HepG2 (cell line): ENCODE results near the gene CFAP97. TPM values are rescaled to one million over a fixed set of nuclear protein-coding genes. Genes with fewer than 3 reads are reported as not detected.

ENCODE experiments used
- HDAC6 ChIP-seq: fragments of 200-600 bp; sonication (generic); IDR thresholded peaks from 2 replicates; pipeline ENCODE4 v1.7.0; 2017; ENCODE audit warnings: mild to moderate bottlenecking, antibody characterized with exemption, low read length, low read depth
- IRF2 ChIP-seq: IDR thresholded peaks from 2 replicates; pipeline ENCODE4 v1.6.1; 2018; ENCODE audit warnings: missing genetic modification reagents, missing compliant biosample characterization
- ZNF350 ChIP-seq: sonication (generic); formaldehyde crosslinking; IDR thresholded peaks from 2 replicates; pipeline ENCODE4 v1.4.0; 2020; ENCODE audit warnings: mild to moderate bottlenecking, low read depth, missing genetic modification reagents, borderline replicate concordance
- polyA plus RNA-seq, 8 experiments: library from polyadenylated mRNA; depleted of rRNA in 3 of 8; stranded (reverse) in 7 of 8; unstranded in 1 of 8; fragments of >200 nt; fragmentation: Illumina TruSeq in 4 of 8; extraction: Trizol in 4 of 8; gene quantifications; 2 replicates each; pipeline versions ENCODE4 v1.2.1 to v1.2.3, GENCODE V29; 2011 to 2016; ENCODE audit warnings: low read depth in 4 of 8, missing spikeins in 1 of 8, mixed read lengths in 1 of 8; ENCODE audit not compliant: insufficient read depth in 1 of 8
- total RNA-seq, 5 experiments: library from RNA; depleted of rRNA; stranded (reverse); fragments of >200 nt; fragmentation: Illumina TruSeq; extraction: Trizol; gene quantifications; 2 replicates each; pipeline ENCODE4 v1.2.3, GENCODE V29; 2016; ENCODE audit warnings: low read depth in 1 of 5
- TF ChIP-seq, protein P1 (sequence below): sonication (generic); formaldehyde crosslinking; IDR thresholded peaks from 2 replicates; pipeline ENCODE4 v1.5.1; 2020; ENCODE audit warnings: mild to moderate bottlenecking, missing genetic modification reagents, moderate library complexity
- TF ChIP-seq, protein P2 (sequence below): sonication (generic); formaldehyde crosslinking; IDR thresholded peaks from 2 replicates; pipeline ENCODE4 v1.5.1; 2020; ENCODE audit warnings: mild to moderate bottlenecking, missing genetic modification reagents
- TF ChIP-seq, protein P3 (sequence below): sonication (generic); formaldehyde crosslinking; IDR thresholded peaks from 2 replicates; pipeline ENCODE4 v1.5.0; 2020; ENCODE audit warnings: missing genetic modification reagents
- TF ChIP-seq, protein P4 (sequence below): sonication (generic); formaldehyde crosslinking; IDR thresholded peaks from 2 replicates; pipeline ENCODE4 v1.5.1; 2020; ENCODE audit warnings: missing genetic modification reagents, mild to moderate bottlenecking, borderline replicate concordance
- TF ChIP-seq, protein P5 (sequence below), 2 experiments: sonication (generic) in 1 of 2; formaldehyde crosslinking in 1 of 2; IDR thresholded peaks; 2 replicates each; pipeline versions ENCODE4 v1.6.1 to v1.9.0; 2014 to 2022; ENCODE audit warnings: antibody characterized with exemption in 1 of 2, borderline replicate concordance in 1 of 2, inconsistent platforms in 1 of 2, low read depth in 1 of 2, missing genetic modification reagents in 1 of 2

CFAP97 gene
- total and polyA plus RNA-seq, 2 of the 13 experiments (the other 11 are each of a cell fraction or from before 2014, with no cell fraction given): 32.1 to 44.4 TPM

DNA sequence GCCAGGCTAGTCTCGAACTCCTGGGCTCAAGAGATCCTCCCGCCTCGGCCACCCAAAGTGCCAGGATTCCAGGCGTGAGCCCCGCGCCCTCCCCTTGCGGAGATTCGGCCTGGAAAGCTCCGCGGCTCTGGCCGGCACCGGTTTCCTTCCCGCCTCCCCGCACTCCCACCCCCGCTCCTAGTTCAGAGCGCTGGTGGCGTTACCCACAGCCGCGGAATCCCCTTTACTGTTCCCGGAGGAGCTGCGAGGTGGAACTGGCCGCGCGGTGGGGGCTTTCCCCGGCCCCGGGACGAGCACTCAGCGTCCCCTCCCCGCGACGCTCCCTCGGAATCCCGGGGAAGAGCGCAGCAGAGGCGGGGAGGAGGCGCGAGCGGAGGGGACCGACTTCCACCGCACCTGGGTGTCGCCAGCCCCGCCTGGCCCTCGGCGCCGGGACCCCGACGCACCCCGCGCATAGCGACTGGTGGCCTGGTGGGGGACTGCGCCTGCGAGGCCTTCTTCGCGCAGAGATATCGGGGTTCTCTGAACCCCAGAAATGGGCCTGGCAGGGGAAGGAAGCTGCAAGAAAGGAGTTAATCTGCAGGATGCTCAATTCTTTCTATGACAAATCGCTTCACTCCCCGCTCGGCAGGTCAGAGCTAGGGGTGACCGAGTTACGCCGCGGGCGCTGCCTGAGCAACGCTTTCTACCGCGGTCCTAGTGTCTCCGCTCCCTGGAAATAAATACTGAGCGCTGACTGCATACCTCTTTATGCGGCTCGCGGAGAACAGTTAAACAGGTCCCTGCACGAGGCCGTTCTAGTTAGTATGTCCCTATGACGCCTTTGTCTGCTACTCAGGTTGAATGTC, 75.3 kb downstream of the CFAP97 start (continued):
- TF ChIP-seq, protein P1, sequence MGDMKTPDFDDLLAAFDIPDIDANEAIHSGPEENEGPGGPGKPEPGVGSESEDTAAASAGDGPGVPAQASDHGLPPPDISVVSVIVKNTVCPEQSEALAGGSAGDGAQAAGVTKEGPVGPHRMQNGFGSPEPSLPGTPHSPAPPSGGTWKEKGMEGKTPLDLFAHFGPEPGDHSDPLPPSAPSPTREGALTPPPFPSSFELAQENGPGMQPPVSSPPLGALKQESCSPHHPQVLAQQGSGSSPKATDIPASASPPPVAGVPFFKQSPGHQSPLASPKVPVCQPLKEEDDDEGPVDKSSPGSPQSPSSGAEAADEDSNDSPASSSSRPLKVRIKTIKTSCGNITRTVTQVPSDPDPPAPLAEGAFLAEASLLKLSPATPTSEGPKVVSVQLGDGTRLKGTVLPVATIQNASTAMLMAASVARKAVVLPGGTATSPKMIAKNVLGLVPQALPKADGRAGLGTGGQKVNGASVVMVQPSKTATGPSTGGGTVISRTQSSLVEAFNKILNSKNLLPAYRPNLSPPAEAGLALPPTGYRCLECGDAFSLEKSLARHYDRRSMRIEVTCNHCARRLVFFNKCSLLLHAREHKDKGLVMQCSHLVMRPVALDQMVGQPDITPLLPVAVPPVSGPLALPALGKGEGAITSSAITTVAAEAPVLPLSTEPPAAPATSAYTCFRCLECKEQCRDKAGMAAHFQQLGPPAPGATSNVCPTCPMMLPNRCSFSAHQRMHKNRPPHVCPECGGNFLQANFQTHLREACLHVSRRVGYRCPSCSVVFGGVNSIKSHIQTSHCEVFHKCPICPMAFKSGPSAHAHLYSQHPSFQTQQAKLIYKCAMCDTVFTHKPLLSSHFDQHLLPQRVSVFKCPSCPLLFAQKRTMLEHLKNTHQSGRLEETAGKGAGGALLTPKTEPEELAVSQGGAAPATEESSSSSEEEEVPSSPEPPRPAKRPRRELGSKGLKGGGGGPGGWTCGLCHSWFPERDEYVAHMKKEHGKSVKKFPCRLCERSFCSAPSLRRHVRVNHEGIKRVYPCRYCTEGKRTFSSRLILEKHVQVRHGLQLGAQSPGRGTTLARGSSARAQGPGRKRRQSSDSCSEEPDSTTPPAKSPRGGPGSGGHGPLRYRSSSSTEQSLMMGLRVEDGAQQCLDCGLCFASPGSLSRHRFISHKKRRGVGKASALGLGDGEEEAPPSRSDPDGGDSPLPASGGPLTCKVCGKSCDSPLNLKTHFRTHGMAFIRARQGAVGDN (CRISPR knock-in tag): peak; percentile 44
- TF ChIP-seq, protein P2, sequence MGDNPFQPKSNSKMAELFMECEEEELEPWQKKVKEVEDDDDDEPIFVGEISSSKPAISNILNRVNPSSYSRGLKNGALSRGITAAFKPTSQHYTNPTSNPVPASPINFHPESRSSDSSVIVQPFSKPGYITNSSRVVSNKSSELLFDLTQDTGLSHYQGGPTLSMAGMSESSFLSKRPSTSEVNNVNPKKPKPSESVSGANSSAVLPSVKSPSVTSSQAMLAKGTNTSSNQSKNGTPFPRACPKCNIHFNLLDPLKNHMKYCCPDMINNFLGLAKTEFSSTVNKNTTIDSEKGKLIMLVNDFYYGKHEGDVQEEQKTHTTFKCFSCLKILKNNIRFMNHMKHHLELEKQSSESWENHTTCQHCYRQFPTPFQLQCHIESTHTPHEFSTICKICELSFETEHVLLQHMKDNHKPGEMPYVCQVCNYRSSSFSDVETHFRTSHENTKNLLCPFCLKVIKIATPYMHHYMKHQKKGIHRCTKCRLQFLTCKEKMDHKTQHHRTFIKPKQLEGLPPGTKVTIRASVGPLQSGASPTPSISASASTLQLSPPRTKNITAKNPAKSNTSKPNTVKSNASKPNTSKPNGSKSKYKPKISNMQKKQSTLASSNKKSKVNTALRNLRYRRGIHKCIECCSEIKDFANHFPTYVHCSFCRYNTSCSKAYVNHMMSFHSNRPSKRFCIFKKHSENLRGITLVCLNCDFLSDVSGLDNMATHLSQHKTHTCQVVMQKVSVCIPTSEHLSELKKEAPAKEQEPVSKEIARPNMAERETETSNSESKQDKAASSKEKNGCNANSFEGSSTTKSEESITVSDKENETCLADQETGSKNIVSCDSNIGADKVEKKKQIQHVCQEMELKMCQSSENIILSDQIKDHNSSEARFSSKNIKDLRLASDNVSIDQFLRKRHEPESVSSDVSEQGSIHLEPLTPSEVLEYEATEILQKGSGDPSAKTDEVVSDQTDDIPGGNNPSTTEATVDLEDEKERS (CRISPR knock-in tag): no peak
- TF ChIP-seq, protein P3, sequence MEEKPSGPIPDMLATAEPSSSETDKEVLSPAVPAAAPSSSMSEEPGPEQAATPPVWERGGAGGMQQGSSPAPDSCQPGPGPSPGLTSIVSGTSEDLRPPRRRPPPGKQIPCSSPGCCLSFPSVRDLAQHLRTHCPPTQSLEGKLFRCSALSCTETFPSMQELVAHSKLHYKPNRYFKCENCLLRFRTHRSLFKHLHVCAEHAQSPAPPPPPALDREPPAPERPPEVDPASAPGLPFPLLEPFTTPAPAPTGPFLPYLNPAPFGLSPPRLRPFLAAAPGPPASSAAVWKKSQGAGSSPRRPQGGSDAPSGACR (CRISPR knock-in tag): no peak
- TF ChIP-seq ZNF350 (CRISPR knock-in tag) (no peak), IRF2 (CRISPR knock-in tag) (no peak), HDAC6 (no peak)
- TF ChIP-seq, protein P4, sequence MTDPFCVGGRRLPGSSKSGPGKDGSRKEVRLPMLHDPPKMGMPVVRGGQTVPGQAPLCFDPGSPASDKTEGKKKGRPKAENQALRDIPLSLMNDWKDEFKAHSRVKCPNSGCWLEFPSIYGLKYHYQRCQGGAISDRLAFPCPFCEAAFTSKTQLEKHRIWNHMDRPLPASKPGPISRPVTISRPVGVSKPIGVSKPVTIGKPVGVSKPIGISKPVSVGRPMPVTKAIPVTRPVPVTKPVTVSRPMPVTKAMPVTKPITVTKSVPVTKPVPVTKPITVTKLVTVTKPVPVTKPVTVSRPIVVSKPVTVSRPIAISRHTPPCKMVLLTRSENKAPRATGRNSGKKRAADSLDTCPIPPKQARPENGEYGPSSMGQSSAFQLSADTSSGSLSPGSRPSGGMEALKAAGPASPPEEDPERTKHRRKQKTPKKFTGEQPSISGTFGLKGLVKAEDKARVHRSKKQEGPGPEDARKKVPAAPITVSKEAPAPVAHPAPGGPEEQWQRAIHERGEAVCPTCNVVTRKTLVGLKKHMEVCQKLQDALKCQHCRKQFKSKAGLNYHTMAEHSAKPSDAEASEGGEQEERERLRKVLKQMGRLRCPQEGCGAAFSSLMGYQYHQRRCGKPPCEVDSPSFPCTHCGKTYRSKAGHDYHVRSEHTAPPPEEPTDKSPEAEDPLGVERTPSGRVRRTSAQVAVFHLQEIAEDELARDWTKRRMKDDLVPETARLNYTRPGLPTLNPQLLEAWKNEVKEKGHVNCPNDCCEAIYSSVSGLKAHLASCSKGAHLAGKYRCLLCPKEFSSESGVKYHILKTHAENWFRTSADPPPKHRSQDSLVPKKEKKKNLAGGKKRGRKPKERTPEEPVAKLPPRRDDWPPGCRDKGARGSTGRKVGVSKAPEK (CRISPR knock-in tag): no peak
- TF ChIP-seq, protein P5, sequence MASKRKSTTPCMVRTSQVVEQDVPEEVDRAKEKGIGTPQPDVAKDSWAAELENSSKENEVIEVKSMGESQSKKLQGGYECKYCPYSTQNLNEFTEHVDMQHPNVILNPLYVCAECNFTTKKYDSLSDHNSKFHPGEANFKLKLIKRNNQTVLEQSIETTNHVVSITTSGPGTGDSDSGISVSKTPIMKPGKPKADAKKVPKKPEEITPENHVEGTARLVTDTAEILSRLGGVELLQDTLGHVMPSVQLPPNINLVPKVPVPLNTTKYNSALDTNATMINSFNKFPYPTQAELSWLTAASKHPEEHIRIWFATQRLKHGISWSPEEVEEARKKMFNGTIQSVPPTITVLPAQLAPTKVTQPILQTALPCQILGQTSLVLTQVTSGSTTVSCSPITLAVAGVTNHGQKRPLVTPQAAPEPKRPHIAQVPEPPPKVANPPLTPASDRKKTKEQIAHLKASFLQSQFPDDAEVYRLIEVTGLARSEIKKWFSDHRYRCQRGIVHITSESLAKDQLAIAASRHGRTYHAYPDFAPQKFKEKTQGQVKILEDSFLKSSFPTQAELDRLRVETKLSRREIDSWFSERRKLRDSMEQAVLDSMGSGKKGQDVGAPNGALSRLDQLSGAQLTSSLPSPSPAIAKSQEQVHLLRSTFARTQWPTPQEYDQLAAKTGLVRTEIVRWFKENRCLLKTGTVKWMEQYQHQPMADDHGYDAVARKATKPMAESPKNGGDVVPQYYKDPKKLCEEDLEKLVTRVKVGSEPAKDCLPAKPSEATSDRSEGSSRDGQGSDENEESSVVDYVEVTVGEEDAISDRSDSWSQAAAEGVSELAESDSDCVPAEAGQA (IDR thresholded peaks at IDR 0.05; ENCODE audit: low read depth): no peak
- TF ChIP-seq, protein P5 (CRISPR knock-in tag; IDR thresholded peaks at IDR 0.05; ENCODE audit: borderline replicate concordance): no peak
